GM19467 (cell line): ENCODE data around the gene ARHGAP6.
"Not testable (repeated sequence)": the region's sequence is repeated elsewhere in the genome, so short reads cannot be mapped to it uniquely, and the experiment has no call there.

Experiments used
- ATAC-seq: cut with Tn5 transposase; IDR thresholded peaks from one replicate; pipeline ENCODE4 v1.9.1; 2021; ENCODE audit warnings: mild to moderate bottlenecking, moderate library complexity; ENCODE audit not compliant: unreplicated experiment

Gene ARHGAP6

GRCh38 chrX:11533199-11533651, 132.5 kb downstream of the ARHGAP6 start:
- peak; percentile 90 for ATAC-seq

GRCh38 chrX:11532291-11533078, 133.2 kb downstream of the ARHGAP6 start:
- ATAC-seq = no peak

DNA sequence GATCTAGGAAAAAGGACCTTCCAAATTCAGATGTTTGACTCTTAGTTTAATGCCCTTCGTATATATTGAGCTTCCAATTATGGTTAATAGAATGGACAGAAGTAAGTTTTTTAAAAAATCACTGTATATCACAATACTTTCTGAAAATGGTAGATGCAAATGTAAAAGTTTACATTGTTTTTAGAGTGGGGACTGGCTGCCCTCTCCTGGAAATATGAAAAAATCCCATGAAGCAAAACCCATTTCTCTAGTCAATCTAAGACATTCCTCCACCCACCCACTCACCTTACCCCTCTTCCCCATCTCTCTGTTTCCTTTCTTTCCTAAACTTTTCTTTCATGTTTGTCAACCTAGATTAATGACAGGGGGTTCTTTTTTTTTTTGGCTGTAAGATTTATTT, 134.5 kb downstream of the ARHGAP6 start:
- no peak for ATAC-seq

- ATAC-seq = no peak
Measured at GRCh38 chrX:11530621-11531020, 135.1 kb downstream of the ARHGAP6 start.

DNA sequence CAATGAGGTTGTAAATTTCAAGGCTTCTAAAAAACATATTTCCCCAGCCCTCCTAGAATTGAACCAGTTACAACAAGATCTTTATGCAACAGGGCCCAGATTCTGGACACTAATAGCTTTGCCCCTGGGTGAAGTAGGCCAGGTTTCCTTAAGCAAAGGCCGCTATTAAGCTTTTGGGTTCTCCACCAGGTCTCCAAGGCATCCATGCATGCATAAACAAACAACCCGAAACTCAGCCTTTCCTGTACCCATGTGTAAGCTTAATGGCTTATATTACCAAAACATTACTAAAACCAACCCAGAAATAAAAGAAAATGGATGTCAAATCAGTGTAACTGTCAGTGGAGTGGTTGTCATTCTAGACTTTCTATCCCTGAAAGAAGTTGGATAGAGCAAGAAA, 137.1 kb downstream of the ARHGAP6 start:
- no peak for ATAC-seq

- ATAC-seq = no peak
Measured at GRCh38 chrX:11525685-11526084, 140.0 kb downstream of the ARHGAP6 start.

GRCh38 chrX:11519234-11519633, 146.5 kb downstream of the ARHGAP6 start:
- not testable (repeated sequence) for ATAC-seq

- no peak for ATAC-seq
Measured at GRCh38 chrX:11509786-11510185, 155.9 kb downstream of the ARHGAP6 start.

- no peak for ATAC-seq
Measured at GRCh38 chrX:11504234-11504633, 161.5 kb downstream of the ARHGAP6 start.

- ATAC-seq = no peak
Measured at GRCh38 chrX:11499076-11500044, 166.4 kb downstream of the ARHGAP6 start.

DNA sequence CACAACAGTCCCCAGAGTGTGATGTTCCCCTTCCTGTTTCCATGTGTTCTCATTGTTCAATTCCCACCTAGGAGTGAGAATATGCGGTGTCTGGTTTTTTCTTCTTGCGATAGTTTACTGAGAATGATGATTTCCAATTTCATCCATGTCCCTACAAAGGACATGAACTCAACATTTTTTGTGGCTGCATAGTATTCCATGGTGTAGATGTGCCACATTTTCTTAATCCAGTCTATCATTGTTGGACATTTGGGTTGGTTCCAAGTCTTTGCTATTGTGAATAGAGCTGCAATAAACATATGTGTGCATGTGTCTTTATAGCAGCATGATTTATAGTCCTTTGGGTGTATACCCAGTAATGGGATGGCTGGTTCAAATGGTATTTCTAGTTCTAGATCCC, 174.3 kb downstream of the ARHGAP6 start:
- ATAC-seq = not testable (repeated sequence)

- ATAC-seq = no peak
Measured at GRCh38 chrX:11484290-11484689, 181.4 kb downstream of the ARHGAP6 start.

DNA sequence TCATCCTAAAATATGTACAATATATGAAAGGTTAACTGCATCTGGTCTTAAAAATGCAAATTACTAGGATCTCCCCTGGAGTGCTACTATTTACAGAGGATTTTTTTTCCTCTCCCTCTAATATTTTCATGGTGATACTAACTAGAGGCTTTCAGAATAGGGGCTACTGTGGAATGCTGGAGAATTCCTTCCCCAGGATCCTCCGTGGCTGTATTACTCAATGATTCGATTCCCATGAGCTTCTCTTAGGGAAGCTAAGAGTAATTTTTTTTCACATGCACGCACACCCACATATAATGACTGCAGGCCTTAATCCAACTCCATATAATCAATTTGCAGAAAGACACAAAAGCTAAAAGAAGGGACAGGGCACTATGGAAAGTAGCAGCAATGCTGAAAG, 184.7 kb downstream of the ARHGAP6 start:
- ATAC-seq = no peak

DNA sequence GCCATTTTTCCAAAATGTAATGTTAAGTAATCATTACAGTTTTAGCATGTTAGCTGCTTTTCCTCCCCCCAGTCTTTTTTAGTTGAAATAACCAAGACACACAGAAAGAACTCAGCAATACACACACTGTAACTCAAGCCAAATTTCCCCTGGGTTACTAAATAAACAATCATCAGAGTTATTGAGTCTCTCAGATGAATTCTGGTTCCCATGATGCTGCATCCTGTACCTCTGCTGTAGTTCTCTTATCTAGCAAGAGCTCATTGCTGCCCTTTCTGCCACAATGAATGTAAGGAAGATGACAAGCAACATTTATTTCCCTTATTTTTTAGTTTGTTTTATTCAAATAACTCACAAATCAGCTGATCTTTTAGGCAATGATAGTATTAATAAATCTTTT, 185.1 kb downstream of the ARHGAP6 start:
- ATAC-seq = no peak

DNA sequence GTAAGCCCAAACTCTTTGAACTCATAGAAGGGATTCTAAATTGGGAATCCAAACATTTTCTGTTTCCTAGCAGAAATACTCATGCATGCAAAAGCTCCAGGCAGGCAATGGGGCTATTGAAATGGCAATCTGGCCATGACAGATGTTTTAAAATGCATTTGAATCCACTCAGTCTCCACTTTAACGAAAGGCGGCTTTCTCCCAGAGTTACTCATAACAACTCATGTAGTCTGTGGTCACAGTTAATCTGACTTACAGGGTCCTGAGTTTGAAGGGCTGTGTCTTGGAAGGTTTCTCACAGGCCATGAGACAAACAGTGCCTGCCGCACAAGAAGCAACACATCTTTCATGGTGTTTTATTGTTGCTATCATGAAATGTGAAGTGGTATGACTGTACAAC, 186.8 kb downstream of the ARHGAP6 start:
- no peak for ATAC-seq

DNA sequence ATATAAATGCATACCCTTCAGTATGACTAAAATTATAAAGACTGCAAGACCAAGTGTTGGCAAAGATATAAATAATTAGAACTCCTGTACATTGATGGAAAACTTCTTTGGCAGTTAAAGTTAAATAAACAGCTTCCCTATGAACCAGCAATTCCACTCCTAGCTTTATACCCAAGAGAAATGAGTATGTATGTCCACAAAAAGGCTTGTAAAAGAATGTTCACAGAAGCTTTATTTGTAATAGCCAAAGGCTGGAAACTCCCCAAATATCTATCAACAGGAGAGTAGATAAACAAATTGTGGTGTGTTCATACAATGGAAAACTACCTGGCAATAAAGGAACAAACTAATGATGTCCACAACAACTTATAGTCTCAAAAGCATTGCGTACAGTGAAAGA, 187.7 kb downstream of the ARHGAP6 start:
- no peak for ATAC-seq

DNA sequence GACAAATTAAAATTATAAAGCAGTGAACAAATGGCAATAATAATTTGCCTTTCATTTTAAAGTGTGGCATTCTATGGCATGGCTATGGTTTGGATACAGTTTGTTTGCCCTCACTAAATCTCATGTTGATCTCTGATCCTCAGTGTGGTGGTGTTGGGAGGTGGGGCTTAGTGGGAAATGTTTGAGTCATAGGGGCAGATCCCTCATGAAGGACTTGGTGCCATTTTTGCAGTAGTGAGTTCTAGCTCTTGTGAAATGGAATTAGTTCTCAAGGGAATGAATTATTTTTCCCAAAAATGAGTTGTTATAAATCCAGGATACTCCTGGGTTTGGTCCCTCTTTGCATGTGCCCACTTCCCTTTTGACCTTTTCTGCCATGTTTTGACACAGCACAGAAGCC, 191.1 kb downstream of the ARHGAP6 start:
- no peak for ATAC-seq

- no peak for ATAC-seq
Measured at GRCh38 chrX:11474021-11474420, 191.7 kb downstream of the ARHGAP6 start.

GRCh38 chrX:11472879-11473278, 192.8 kb downstream of the ARHGAP6 start:
- no peak for ATAC-seq

DNA sequence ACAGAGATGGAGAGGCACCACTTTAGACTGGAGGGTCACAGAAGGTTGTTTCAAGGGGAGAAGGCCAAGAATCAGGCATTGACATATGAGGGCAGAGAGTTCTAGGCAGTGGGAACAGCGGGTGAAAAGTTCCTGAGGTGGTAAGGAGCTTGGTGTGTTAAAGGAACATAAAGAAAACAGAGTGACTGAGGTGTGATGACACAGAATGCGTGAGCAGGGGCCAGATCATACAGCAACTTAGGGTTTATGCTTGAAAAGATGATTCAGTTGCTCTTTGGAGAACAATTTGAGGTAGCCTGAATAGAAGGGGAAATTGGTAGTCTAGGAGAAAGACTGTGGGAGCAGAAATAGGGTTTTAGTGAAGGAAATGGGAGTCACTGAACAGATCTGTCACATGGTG, 193.3 kb downstream of the ARHGAP6 start:
- ATAC-seq = no peak

DNA sequence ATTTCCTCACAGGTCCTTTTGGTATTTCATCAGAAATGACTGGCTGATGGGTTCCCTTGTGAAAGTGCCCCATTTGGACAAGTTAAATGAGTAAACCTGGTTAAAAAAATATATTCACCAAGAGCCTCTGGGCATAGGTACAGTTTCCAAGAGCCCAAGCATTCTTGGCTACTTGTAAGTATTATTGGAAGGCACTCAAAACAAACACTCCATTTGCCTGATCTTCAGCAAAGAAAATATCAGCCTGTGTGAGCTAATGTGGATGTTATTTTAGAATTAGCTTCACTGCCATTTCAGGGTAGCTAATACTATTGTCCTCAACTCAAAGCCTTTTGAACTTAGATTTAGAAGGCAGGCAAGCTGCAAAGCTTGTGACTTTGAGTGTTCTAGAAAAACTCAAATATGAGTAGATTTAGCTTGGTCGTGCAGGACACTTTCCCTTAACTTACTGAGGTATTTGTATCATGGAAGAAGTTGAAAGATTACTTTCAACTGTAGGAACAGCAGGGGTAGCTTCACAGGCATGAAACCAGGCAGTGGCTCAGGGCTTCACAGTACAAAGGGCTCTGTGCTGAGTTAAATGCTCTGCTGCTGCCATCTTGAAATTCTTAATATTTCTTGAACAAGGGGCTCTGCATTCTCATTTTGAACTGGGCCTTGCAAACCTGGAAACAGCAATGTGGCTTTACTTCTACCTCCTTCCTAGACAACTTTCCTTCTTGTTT, 195.3 kb downstream of the ARHGAP6 start:
- no peak for ATAC-seq
